Measurements from ENCODE around the gene IRGQ.
A peak's percentile ranks its signal among the peaks of the same experiment; 100 is the strongest.
"Not testable (repeated sequence)": the region's sequence is repeated elsewhere in the genome, so short reads cannot be mapped to it uniquely, and the experiment has no call there.

The IRGQ gene

DNA sequence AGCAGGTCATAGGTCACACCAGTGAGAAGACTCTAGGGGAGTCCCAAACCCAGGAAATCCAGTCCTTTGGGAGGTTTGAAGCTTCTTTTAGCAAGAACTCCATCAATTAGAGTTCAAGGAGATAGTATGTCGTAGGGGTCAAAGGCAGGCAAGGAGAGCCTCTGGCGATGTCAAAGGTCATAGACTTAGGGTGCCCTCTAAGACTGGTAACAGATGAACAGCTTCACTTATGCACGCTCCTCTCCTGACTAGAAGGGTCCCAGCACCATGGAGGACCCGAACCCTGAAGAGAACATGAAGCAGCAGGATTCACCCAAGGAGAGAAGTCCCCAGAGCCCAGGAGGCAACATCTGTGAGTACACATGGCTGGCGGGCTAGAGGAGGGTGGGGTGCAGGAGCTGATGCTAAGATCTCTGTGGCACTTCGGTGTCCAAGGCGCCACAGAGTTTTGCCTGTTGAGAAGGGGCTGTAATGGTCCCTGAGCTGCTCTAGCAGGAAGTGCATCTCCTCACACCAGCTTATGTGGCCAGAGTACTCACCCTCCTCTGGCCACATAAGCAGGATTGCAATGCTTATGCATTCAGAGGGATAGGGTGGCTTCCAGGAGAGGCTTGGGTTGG lies 1.0 kb upstream of the IRGQ start:
- peak; percentile 22 to 32 for DNase-seq

DNA sequence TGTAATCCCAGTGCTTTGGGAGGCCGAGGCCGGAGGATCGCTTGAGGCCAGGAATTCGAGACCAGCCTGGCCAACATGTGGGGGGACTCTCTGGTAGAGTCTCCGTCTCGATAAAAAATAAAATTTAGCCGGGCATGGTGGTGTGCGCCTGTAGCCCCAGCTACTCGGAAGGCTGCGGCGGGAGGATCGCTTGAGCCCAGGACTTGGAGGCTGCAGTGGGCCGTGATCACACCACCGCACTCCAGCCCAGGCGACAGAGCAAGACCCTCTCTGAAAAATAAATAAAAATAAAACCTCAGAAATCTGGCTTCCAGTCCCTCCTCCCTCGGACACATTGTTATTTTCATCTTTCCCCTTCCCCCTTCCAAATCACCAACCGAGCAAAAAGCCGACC lies 332 bp downstream of the IRGQ start:
- no peak for DNase-seq

DNA sequence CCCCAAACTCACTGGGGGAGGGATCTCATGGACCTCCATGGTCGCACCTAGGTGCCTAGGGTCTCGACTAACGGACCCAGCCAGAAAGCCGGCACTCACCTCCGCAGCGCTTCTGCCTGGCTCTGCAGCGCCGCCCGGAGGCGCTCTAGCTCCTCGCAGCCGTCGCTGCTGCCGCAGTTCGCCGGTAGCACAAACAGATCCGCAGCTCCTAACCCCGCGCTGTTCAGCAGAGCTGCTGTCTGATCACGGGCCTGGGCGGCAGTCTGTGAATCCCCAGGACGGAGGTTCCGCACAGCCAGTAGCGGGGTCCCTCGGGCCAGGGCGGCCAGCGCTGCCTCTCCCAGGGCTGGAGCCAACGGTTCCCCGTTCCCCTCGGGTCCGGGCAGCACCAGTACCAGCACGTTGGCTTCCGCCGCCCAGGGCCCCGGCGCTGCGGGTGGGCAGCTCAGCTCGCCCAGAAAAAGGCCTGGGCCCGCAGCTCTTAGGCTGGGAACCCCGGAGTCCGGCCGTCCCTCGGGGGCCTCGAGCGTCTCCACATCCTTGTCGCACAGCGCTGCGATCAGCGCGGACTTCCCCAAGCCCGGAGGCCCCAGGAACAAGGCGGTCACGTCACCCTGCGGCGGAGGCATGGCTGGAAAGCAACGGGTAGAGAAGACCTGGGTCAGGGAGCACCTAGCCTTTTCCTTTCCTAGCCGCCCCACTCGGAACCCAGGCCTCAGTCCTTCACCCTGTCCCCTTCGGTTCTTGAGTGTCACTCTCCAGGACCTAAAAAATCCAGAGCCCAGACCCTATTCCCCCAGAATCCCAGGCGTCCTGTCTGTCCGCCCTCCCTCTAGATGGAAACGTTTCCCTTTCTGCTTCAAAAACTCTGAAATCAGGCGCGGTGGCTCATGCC lies 977 bp downstream of the IRGQ start:
- DNase-seq, result peak; percentile 79 to 84

DNA sequence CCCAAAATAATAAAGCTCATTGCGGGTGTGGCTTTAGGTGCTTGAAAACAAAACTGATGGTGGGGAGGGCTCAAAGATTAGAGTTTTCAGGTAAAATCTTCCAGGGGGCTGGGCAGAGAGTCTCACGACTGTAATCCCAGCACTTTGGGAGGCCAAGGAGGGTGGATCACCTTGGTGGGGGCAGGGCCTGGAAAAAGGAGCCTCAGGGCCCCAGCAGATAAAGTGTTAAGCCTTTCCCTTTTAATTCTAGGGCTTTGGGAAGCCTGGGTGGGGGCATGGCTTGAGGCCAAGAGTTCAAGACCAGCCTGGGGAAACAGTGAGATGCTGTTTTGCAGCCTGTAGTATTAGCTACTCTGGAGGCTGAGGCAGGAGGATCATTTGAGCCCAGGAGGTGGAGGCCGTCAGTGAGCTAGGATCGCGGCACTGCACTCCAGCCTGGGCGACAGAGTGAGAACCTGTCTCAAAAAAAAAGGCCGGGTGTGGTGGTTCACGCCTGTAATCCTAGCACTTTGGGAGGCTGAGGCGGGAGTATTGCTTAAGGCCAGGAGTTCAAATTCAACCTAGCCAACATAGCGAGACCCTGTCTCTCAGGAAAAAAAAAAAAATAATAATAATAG lies 1.7 kb downstream of the IRGQ start:
- DNase-seq, result no peak

DNA sequence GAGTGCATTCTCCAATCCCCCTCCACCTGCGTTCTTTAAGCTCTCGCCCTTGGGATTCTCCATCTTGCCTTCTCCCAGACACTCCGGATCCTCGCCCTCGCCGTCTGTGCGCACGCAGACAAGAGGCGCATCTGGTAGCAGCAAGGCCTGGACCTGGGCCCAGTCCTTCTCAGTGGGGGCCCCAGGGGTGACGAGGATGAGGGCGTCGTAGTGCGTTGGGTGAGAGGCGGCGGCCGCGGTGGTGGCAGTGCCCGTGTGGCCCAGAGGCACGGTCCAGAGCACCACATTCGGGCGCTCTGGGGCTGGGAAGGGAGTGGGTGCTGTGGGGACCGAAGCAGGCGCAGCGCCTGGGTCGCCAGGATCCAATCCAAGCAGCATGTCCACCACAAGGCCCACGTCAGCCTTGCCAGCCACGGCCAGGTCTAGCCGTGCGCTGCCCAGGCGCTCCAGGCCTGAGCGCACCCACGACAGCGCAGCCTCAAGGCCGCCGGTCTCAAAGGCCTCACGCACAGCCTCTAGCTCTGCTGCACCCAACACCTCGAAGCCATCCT lies 3.1 kb downstream of the IRGQ start:
- DNase-seq, result no peak

DNA sequence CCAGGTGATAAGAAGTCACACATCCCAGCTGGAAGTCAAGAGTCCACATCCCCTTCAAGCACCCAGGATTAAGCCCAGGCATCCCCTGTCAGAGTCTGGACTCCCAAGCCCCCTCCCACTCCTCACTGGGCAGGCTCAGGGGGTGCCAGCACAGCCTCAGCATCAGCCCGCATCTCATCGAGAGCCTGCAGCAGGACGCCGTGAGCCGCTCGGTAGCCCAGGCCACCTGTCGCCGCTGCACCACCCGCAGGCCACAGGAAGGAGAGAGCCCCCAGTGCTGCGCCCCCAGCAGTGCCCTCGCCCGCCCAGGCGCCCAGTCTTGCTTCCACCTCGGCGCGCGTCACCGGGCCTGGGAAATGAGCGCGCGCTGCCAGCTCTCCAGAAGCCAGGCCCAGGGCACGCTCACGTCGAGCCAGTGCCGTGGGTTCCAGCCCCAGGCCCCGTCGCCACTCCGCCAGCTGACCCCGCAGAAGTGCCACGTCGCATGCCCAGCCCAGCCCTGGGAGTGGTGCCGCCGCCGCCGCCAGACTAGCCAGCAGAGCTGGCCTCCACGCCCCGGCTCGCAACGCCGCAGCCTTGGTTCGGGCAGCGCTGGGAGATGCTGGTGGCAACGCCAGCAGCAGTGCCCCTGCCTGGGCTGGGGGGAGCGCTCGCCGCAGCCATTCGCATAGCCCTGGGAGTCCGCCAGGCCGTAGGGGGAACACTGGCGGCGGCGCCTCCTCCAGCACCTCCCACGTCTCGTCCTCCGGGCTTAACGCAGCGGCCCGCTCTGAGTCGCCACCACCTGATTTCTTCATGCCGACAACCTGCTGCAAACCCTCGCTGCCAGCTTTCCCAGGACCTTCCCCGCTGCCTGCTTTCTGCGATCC lies 3.8 kb downstream of the IRGQ start:
- no peak for DNase-seq

DNA sequence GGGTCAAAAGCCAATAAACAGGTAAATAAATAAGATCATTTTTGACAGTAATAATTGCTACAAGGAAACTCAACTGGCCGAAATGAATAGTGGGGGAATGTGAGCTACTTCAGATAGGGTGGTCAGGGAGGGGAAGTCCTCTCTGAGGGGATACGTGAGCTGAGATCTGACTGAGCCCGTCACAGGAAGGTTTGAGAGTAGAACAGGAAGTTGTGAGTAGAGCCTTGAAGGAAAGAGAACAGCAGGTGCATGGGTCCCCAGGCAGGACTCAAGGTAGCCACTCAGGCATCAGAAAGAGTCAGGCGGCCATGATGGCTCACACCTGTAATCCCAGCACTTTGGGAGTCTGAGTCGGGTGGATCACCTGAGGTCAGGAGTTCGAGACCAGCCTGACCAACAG lies 6.3 kb downstream of the IRGQ start:
- no peak for DNase-seq

DNA sequence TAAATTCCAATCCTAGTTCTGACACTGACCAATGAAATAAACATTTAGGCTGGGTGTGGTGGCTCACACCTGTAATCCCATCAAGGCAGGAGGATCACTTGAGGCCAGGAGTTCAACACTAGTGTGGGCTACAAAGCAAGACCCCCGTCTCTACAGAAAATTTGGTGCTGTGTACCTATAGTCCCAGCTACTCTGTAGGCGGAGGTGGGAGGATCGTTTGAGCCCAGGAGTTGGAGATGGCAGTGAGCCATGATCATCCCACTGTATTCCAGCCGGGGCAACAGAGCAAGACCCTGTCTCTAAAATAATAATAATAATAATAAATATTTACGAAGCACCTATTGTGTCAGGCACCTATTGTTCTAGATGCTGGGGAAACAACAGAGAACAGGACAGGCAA lies 6.7 kb downstream of the IRGQ start:
- DNase-seq, result no peak

DNA sequence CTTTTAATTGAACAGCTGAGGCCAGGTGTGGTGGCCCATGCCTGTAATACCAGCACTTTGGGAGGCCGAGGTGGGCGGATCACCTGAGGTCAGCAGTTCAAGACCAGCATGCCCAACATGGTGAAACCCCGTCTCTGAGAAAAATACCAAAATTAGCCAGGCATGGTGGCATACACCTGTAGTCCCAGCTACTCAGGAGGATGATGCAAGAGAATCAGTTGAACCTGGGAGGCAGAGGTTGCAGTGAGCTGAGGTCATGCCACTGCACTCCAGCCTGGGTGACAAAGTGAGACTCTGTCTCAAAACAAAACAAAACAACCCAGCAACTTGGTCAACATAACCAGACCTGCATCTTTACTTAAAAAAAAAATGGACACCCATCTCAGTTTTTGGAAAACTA lies 8.9 kb downstream of the IRGQ start:
- not testable (repeated sequence) for DNase-seq

DNA sequence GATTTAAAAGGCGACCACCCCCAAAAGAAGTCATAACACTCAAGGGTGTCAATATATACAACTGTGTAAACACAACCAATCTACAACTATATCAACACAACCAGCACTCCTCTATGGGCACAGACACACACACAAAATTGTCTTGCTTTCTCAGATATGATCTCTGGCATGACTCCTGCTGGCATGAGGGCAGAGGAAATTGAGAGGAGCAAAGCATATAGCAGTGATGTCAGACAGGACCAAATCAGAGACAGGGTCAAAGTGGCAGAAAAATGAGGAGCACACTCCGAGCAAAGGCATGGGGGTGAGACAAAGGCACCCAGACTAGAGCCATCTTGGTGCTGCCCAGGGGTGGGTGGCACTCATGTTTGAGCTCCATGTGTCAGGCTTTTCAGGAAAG lies 9.6 kb downstream of the IRGQ start:
- no peak for DNase-seq

DNA sequence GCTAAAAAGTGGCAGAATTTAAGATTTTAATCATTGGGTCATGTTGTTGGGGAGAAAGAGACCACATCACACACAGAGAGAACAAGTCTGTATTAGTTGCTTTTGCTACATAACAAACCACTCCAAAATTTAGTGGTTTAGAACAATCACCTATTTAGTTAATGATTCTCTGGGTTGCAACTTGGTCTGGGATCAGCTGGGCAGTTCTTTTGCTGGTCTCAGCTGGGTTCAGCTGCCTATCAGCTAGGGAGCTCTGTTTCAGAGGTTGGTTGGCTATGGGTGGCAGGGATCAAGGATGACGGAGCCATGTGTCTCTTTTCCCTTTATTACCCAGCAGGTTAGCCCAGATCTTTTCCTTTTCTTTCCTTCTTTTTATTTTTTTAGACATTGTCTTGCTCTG lies 11.4 kb downstream of the IRGQ start:
- DNase-seq, result no peak

DNA sequence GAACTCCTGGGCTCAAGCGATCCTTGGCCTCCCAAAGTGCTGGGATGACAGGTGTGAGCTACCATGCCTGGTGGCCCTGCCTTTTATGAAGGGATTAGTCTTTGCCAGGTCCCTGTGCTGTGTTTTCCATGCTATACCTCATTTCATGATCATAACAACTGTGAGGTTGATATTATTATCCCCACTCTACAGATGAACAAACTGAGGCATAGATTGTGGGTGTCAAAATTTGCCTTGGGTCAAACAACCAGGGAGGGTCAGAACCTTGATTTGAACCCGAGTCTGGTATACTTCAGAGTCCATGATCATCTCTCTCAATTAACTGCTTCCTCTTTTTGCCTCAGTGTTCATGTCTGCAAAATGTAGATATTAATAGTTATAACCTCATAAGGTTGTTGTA lies 13.4 kb downstream of the IRGQ start:
- DNase-seq, result no peak

DNA sequence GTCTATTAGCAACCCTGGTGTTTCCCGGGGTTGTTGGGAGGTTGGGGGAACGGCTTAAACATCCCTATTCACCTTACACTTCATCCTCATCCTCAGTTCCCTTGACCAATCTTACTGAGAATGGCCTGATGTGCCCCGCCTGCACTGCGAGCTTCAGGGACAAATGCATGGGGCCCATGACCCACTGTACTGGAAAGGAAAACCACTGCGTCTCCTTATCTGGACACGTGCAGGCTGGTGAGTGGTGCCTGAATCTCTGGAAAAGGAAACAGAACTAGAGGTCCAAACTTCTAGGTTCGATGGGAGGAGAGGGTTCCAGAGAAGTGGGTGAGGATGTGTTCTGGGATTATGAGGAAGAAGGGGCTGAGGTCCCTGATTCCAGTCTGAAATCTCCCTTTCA lies 14.5 kb downstream of the IRGQ start:
- no peak for DNase-seq

DNA sequence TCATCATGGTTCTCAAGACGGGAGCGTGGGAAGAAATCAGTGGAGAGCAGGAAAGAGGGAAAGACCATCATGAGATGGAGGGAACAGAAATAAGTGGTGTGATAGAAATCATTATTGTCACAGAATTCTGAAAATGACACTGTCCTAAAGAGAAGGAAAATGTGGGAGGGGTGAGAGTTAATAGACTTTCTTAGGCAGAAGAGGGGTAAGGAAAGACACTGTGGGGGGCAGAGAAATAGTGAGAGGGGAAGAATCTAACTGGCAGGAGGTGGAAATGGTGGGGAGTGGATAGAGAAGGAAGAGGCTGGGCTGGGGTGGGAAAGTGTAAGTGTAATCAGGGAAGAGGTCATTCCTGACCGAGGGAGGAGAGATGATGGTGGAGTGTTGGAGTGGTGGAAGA lies 17.1 kb downstream of the IRGQ start:
- DNase-seq, result no peak

DNA sequence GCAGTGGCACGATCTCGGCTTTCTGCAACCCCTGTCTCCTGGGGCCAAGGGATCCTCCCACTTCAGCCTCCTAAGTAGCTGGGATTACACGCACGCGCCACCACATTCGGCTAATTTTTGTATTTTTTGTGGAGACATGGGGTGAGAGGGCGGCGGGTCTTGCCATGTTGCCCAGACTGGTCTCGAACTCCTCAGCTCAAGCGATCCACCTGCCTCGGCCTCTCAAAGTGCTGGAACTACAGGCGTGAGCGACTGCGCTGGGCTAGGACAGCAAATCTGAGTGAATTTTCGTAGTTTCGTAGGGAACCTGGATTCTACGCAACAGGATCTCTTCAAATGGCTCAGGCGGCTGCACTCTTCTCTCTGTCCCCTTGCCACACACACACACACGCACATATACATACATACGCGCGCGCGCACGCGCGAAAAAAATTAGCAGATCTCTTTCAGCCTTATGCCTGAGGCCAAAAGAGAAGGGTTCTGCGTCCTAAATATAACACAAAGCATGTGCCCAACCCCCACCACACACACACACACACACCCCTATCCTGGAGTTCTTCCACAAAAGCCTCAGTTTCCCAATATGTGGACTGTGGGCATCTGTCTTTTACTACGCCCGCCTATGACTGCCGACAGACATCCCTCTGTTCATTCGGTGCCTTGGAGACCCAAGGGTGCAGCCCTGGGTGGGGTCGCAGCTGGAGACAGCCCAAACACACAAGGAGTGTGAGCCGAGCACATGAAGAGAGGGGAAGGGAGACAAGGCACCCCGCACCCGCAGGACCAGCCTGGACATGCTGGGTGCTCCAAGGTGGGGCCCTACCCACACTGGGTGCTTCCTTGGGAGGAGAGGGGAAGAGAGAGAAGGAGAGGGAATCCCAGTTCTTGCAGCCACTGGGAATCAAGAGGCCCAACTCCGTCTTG lies 19.7 kb downstream of the IRGQ start:
- no peak for DNase-seq

DNA sequence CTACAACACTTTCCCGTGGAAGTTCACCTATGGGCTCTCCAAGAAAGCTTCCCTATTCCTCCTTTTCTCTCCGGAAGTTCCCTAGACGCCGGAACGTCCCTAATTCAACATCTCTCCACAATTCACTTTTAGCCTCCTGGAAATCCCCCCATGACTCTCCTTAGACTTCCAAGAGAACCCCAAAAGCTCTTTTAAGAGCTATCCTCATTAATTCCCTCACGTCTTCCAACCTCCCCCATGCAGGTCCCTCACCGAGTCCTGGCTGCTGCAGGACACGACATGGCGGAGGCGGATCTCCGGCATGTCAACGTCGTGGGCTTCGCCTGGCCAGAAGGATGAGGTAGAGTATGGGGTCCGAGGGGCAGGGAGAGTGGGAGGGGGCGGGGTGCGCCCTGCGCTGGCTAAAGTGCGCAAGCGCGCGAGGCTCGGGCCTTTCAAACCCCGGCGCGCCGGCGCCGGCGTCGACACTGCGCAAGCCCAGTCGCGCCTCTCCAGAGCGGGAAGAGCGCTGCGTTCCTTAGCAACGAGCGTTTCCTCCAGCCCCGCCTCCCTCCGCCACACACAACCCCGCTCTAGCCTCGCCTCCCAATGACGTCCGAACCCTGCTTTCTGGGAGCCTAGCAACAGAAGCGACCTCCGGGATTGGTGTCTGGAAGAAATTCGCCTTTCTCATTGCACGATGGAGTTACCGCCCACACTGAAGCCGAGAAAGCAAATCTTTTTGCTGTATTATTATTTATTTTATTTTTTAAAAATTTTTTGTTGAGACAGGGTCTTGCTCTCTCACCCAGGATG lies 20.6 kb downstream of the IRGQ start, which contains the start of the genes PINLYP and XRCC1:
Gene PINLYP (plus strand): TSS at position 646 of the 795 bp plus-strand sequence. CDS start 1,391 bp downstream, outside the sequence.
Gene XRCC1 (minus strand): TSS at position 372 of the 795 bp plus-strand sequence. CDS start 69 bp downstream, at position 303.
- DNase-seq, result peak; percentile 95 to 97

DNA sequence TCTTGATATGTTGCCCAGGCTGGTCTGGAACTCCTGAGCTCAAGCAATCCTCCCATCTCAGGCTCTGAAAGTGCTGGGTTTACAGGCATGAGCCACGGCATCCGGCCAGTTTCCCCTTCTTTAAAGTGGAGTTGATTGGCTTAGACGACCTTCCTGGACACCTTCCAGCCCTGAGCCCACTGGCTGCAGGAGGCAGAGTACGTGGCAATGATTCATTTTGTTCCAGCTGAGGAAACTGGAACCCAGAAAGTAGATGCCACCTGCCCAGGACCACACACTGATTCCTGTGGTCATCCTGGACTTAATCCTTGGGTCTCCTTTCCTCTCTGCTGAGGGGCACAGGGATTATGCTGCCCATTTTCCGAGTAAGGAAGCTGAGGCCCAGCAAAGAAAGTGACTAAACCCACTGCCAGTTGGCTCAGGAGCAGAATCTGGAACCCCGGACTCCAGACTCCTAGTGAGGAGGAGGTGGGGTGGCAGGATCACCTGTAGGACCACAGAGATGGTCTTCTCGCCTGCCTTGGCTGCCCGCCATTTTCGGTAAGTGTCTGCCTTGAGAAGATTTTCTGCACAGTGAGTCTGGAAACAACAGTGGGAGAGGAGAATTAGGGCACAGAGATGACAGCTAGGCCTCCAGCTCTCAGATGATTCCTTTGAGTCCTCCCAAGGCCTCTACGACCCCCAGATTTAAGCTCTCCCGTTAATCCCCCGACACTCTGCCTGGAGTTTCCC lies 21.3 kb downstream of the IRGQ start:
- DNase-seq, result no peak

DNA sequence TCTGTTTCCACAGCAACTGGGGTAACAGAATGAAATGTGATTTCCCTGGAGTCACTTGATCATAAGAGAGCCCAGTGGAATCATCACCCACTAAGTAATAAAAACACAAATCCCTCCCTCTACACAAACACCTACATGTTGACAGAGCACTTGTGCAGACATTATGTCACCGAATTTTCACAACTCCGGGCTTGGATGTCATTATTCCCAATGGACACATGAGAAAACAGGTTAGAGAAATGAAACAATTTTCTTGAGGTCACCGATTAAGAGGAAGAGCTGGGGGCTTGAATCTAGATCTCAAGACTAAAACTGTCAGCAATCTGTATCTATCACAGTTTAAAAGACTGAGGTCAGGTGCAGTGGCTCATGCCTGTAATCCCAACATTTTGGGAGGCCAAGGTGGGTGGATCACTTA lies 23.8 kb downstream of the IRGQ start:
- DNase-seq, result no peak

DNA sequence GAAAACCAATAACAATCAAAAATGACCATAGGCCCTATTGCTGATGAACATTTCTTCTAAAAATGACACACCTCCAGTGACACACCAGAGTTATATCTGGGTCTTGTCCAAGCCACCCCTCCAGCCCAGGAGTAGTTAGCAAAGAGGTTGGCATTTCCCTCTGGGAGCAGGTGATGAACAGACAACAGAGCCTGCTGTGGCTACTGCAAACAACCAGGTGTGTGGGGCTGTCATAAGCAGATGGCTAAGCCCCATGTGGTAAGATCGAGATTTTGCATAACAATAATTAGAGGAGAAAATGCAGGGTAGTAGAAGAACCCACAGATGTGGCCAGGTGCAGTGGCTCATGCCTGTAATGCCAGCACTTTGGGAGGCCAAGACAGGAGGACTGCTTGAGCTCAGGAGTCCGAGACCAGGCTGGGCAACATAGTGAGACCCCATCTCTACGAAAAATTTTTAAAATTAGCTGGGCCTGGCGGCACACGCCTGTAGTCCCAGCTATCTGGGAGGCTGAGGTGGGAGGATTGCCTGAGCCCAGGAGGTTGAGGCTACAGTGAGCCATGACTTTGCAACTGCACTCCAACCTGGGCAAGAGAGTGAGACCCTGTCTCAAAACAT lies 25.7 kb downstream of the IRGQ start:
- DNase-seq, result no peak
